HG03565 (cell line): ENCODE results near the gene HHAT.

Source experiments
- ATAC-seq: cut with Tn5 transposase; IDR thresholded peaks from one replicate; pipeline ENCODE4 v1.9.1; 2021; ENCODE audit warnings: mild to moderate bottlenecking, moderate library complexity; ENCODE audit not compliant: unreplicated experiment

Gene HHAT

GRCh38 chr1:210328746-210329503 is at the start of gene HHAT:
Gene HHAT, plus strand, starts transcription at chr1:210328902. Its CDS starts 20,074 bp downstream, at chr1:210348976.
- ATAC-seq: peak; percentile 43

DNA sequence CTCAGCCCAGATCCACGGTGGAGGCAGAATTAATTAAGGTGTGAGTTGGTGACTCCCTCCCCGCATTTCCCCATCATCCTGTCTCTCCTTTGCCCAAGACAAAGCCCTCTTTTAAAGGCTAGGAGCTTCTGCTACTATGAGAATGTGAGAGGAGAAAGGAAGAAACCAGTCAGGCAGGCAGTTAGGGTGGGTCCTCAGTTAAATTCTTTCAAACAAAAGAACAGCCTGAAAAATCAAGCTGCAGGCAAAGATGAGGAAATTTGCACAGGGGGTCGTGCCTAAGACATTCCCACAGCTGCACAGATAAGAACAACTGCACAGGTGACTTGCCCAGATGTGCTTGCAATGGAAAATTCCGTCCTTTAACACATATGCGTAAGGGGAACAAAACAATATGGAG is 48.5 kb upstream of the HHAT start:
- ATAC-seq: no peak

DNA sequence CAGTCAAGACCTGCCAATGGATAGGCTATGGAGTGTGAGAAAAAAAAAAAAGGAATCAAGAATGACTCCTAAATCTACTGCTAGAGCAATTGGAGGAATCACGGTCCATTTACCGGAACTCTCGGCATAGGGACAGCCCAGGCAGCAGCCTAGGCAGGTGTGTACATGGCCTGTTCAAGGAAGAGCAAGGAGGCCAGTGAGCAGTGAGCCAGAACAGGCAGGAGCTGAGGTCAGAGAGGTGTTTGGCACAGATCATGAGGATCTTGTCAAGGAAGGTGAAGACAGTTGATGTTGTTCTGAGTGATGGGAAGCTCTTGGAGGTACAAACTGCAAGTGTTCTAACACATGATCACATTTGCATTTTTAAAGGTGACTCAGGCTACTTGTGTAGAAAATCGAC is 40.6 kb upstream of the HHAT start:
- ATAC-seq: no peak

DNA sequence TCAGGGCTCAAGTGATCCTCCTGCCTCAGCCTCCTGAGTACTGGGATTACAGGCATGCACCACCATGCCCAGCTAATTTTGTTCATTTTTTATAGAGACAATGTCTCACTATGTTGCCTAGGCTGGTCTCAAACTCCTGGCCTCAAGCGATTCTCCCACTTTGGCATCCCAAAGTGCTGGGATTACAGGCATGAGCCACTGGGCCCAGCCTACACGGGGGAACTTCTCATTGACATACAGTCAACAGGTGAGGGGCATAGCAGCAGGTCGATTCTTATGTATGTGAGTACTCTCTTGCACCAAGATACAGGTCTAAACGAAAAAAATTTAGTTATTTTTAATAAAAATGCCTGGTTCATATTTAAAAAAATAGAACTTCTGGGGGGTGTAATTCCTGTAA is 39.5 kb upstream of the HHAT start:
- no peak for ATAC-seq

DNA sequence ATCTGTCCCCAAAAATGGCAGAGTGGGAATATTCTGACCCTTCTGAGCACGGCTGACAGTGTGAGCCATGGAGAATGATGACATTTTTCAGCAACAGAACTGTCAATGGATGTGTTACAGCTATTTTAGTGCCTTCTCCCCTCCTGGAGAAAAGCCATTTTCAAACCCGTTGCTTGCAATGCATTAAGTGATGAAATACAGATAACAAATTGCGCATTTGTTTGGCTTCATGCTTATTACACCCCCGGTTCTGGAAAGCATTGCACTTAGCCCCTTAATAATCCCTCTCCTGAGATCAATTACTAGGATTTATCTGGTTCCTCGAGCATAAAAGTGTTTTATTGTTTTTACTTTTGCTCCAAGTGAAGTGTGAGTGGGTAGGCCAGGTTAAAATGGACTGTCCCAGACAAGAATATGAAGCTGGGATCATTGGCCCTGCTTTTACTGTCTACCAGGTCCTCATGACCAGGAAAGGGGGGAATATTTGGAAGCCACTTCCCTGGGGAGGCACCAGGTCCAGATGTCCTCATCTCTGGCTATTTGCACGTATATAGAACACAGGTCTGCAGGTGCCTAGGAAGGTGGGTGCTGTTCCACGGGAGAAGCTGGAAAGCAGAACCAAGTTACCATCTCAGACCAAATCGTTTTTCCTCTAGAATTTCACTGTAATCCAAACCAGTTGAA is 37.5 kb upstream of the HHAT start:
- no peak for ATAC-seq

DNA sequence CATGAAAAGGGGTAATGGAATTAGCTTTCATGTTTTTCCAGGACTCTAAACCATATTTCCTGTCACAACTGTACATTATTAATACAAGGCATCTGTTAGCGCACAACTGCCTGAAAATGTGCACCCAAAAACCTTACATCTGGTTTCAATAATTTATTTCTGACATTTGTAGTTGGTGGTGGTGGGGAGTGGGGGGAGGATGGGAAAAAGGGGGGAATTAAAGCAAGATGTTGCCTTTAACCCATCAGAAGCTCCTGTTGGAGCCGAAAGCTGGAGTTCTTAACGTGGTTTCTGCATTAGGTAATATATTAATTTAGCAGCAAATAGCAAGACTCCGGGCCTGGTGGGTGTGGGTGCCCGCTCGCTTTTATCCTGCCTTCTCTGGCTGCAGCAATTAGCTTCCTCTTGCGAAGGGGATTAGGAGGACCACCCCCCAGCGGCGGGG is 36.9 kb upstream of the HHAT start:
- ATAC-seq: no peak

DNA sequence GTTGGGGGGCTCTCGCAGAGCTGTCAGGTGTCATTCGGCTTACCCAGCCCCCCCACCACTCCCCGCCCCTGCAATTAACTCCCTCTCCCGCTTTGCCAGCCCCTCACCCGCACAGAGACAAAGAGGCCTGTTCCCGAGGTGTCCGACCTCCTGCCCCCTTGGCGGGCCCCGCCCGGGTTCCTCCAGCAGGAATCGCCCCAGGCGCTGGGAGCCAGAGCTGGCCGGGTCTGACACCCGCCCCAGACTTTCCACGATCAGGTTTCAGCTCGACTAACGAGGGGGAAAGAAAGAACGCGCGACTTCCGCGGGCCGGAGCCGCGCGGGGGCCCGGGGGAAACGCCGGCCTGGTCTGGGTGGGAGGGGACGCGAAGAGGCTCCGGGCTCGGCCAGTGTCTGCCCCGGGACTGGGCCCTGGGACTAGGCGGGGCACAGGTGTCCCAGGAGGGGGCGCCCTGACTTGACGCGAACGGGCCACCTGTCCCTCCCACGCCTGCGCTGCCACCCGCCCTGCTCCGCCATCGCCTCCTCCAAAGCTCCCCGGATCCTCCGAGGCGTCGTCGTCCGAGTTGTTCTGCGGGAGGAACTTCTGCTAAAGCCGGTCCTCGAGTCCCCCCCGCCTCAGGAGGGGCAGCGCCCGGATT is 36.4 kb upstream of the HHAT start:
- no peak for ATAC-seq

DNA sequence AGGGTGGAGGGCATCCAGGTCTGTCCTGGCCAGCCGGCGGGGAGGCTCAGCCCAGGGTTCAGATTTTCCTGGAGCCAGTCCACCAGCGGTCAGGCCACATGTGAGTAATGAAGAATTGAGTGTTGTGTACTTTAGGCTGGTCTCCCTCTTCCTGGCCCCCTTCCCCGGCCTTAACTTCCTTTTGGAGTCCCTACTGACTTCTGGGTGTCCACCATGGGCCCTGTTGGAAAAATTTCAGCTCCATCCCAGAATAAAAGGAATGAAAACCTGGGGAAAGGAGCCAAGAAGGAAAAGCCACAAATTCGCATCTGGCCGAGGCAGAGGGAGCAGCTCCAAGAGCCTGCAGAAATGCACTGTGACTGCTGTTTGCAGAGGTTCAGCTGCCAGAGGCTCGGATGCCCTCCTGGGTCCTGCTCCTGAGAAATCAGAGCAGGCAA is 35.5 kb upstream of the HHAT start:
- no peak for ATAC-seq

- ATAC-seq: no peak
Observed at GRCh38 chr1:210294999-210295745, 33.5 kb upstream of the HHAT start.

DNA sequence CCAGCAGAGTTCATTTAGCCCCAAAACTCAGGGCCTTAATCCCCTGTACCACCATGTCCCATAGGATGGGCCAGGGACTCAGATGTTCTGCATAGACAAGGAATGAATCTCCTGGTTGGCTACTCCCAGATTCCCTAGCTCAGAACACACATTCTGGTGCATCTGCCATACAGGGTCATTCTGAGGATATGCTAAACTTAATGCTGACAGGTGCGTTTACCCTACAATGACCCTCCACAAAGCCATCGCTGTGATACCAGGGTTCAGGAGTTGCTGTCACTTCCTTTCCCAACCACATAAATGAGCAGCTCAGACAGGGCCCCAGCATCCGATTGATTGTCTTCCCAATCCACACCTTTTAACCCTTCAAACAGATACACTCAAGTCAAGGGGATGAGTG is 32.0 kb upstream of the HHAT start:
- no peak for ATAC-seq

GRCh38 chr1:210298296-210298695 is 30.4 kb upstream of the HHAT start:
- no peak for ATAC-seq

GRCh38 chr1:210298936-210299335 is 29.8 kb upstream of the HHAT start:
- no peak for ATAC-seq

- ATAC-seq: no peak
Observed at GRCh38 chr1:210299501-210299900, 29.2 kb upstream of the HHAT start.

GRCh38 chr1:210300923-210301614 is 27.6 kb upstream of the HHAT start:
- no peak for ATAC-seq

GRCh38 chr1:210301615-210302000 is 27.1 kb upstream of the HHAT start:
- no peak for ATAC-seq

DNA sequence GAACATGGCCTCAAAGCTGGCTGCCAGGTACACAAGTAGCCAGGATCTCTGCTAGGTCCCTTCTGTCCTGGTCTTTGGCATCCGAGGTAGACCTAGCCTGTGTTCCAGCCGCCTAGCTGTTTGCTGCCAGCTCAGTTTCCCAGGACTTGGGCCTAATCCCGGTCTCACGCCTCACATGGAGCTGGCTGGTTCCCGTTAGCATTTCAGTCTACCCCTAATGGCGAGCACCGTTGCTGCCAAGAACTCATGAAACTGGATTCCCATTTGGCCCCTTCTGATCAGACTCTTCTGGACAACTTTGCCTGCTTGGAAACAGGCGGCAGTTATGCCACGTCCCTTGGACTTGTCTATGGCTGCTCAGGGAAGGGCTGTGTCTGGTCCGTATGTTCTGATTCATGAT is 26.2 kb upstream of the HHAT start:
- no peak for ATAC-seq

- no peak for ATAC-seq
Observed at GRCh38 chr1:210303391-210303790, 25.3 kb upstream of the HHAT start.

DNA sequence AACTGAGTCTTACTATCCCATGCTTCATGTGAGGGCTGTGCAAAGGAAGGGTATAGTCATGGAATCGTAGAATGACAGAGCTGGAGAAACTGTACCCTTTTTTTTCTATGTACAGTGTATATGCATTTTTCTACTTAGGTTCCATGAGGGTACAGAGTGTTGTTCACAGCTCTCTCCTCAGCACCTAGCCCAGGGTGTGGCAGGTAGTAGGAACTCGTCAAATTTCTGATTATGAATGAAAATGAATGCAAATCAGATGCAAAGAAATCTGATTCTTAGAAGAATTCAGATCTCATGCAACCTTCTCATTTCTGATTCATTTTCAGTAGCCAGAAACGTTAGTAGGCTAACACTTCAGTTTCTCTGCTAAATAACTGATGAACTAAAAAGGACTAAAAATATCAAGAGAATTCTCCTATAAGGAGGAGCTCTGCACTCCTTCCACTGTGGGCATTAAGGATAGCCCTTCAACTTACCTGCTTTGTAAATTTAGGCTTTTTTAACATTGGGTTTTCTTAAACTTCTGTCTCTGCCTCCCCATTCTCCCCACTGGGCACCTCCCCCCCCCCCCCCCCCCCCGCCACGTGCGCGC is 18.0 kb upstream of the HHAT start:
- no peak for ATAC-seq

DNA sequence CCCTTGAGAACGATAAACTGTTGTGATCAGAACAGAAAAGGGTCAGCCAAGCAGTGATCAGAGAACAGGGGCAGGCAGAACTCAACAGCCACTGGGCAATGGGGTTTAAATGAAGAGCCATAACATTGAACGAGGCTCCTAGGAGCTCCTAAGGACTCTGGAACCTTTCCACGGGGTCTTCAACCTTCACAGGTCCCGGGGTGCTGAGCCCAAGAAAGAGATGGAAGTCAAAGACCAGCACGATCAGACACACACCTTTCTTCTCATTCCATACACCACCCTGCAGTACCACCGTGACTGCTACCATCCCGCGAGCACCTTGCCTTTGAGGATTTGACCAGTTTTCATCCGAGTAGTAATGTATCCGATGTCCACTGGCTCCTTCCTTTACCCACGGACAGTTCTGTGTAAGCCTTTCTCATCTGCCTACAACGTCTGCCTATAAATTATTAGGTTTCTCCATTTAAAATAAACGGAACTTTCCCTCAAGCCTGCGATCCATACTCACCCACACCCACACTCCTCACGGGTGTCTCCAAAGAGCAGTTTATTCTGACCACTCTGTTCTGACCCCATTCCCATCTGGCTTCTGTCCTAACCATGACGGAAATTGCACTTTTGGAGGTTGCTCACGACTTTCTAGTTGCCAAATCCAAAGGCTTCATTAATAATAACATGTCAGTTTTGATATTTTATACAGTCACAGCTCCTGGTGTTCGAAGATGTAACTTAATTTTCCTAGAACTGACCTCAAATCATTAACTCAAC is 16.8 kb upstream of the HHAT start:
- no peak for ATAC-seq
